SK-N-SH (cell line): ENCODE data around the gene CDKL4. TPM values are rescaled to one million over a fixed set of nuclear protein-coding genes. Genes with fewer than 3 reads are reported as not detected.

Experiments
- CTCF ChIA-PET: fragments of 300-600, 350-600 bp; formaldehyde crosslinking; extraction: SDS; loops from one replicate; lab custom pipeline; 2021; lab: Yijun Ruan, JAX
- POLR2A ChIA-PET: fragments of 350-600 bp; sonication (Branson Sonifier 250); formaldehyde crosslinking; extraction: SDS; loops from one replicate; lab custom pipeline; 2020; ENCODE audit warnings: antibody characterized with exemption, inconsistent platforms; lab: Yijun Ruan, JAX
- DNase-seq: peaks from one replicate; pipeline ENCODE4 v3.0.0; 2012
- H2AFZ ChIP-seq: fragments of 200-600 bp; sonication (generic); 2 replicates; pipeline ENCODE4 v1.8.1; 2016; ENCODE audit warnings: antibody characterized with exemption, mild to moderate bottlenecking, low read depth
- H3F3A ChIP-seq: fragments of 200-600 bp; sonication (generic); replicated peaks from 2 replicates; pipeline ENCODE3; 2016; ENCODE audit warnings: antibody characterized with exemption, mild to moderate bottlenecking; ENCODE audit not compliant: insufficient read depth
- H3K27ac ChIP-seq, 2 experiments: fragments of 200-500 bp in 1 of 2; fragments of 200-600 bp in 1 of 2; sonication (Bioruptor generic) in 1 of 2; sonication (generic), shearing (Covaris generic) in 1 of 2; 2 replicates each; pipeline versions ENCODE4 v1.5.1 to v1.6.1; 2014 to 2016; ENCODE audit warnings: low read depth in 2 of 2, inconsistent platforms in 1 of 2, low read length in 1 of 2, mild to moderate bottlenecking in 1 of 2, mixed read lengths in 1 of 2
- H3K27me3 ChIP-seq: fragments of 200-600 bp; sonication (generic), shearing (Covaris generic); 2 replicates; pipeline ENCODE4 v1.6.1; 2016; ENCODE audit warnings: mixed run types; ENCODE audit not compliant: insufficient read depth
- H3K36me3 ChIP-seq, 2 experiments: fragments of 200-500 bp in 1 of 2; fragments of 200-600 bp in 1 of 2; sonication (Bioruptor generic) in 1 of 2; sonication (generic) in 1 of 2; replicated peaks in 1 of 2; 2 replicates each; pipeline versions ENCODE3 to v1.5.1; 2014 to 2016; ENCODE audit warnings: low read length in 1 of 2, mild to moderate bottlenecking in 1 of 2; ENCODE audit not compliant: insufficient read depth in 2 of 2, control insufficient read depth in 1 of 2
- H3K4me1 ChIP-seq, 2 experiments: fragments of 200-500 bp in 1 of 2; fragments of 200-600 bp in 1 of 2; sonication (Bioruptor generic) in 1 of 2; sonication (generic), shearing (Covaris generic) in 1 of 2; 2 replicates each; pipeline versions ENCODE4 v1.5.1 to v1.6.1; 2014 to 2016; ENCODE audit warnings: low read depth in 1 of 2, low read length in 1 of 2, mixed run types in 1 of 2; ENCODE audit not compliant: insufficient read depth in 2 of 2, control insufficient read depth in 1 of 2
- H3K4me2 ChIP-seq: fragments of 200-600 bp; sonication (generic), shearing (Covaris generic); 2 replicates; pipeline ENCODE4 v1.6.1; 2017; ENCODE audit warnings: mixed run types
- H3K4me3 ChIP-seq, 2 experiments: fragments of 200-500 bp in 1 of 2; fragments of 200-600 bp in 1 of 2; sonication (Bioruptor generic) in 1 of 2; sonication (generic), shearing (Covaris generic) in 1 of 2; 2 replicates each; pipeline versions ENCODE4 v1.5.1 to v1.8.1; 2014 to 2016; ENCODE audit warnings: low read depth in 2 of 2, inconsistent platforms in 1 of 2, low read length in 1 of 2, mild to moderate bottlenecking in 1 of 2, mixed read lengths in 1 of 2, moderate library complexity in 1 of 2
- H3K79me2 ChIP-seq: fragments of 200-600 bp; sonication (generic); 2 replicates; pipeline ENCODE4 v1.8.1; 2017; ENCODE audit warnings: mild to moderate bottlenecking; ENCODE audit not compliant: insufficient read depth
- H3K9ac ChIP-seq: fragments of 200-600 bp; sonication (generic); 2 replicates; pipeline ENCODE4 v1.6.1; 2017; ENCODE audit warnings: mixed run types
- H3K9me2 ChIP-seq: fragments of 200-600 bp; sonication (generic); 2 replicates; pipeline ENCODE4 v1.6.1; 2017; ENCODE audit warnings: mixed run types
- H3K9me3 ChIP-seq: fragments of 200-600 bp; sonication (generic); 2 replicates; pipeline ENCODE4 v1.6.1; 2017; ENCODE audit warnings: mixed run types, mild to moderate bottlenecking, moderate library complexity
- H4K20me1 ChIP-seq: fragments of 200-600 bp; sonication (generic); 2 replicates; pipeline ENCODE4 v1.6.1; 2017; ENCODE audit warnings: mild to moderate bottlenecking, mixed run types; ENCODE audit not compliant: insufficient read depth
- ELF1 ChIP-seq: IDR thresholded peaks from 2 replicates; pipeline ENCODE4 v1.4.0; 2012
- EZH2phosphoT487 ChIP-seq: fragments of 200-600 bp; sonication (generic); IDR thresholded peaks from 2 replicates; pipeline ENCODE4 v1.6.1; 2017; ENCODE audit warnings: low read depth, mixed run types, mild to moderate bottlenecking, antibody characterized with exemption, moderate library complexity, borderline replicate concordance
- FOSL2 ChIP-seq: IDR thresholded peaks from 2 replicates; pipeline ENCODE4 v1.4.0; 2012; ENCODE audit warnings: low read depth, mild to moderate bottlenecking, moderate library complexity, borderline replicate concordance
- FOXJ3 ChIP-seq: sonication (generic); formaldehyde crosslinking; IDR thresholded peaks from 2 replicates; pipeline ENCODE4 v1.5.1; 2020; ENCODE audit warnings: mild to moderate bottlenecking, missing genetic modification reagents
- GATA2 ChIP-seq: sonication (generic); formaldehyde crosslinking; IDR thresholded peaks from 2 replicates; pipeline ENCODE4 v1.5.0; 2020; ENCODE audit warnings: mild to moderate bottlenecking, missing genetic modification reagents
- JUND ChIP-seq: IDR thresholded peaks from 2 replicates; pipeline ENCODE4 v1.4.0; 2012
- MEF2A ChIP-seq: IDR thresholded peaks from 2 replicates; pipeline ENCODE4 v1.4.0; 2012; ENCODE audit warnings: low read depth, borderline replicate concordance
- POLR2AphosphoS5 ChIP-seq: IDR thresholded peaks from 2 replicates; pipeline ENCODE4 v1.6.1; 2012; ENCODE audit warnings: low read depth, low read length
- RAD21 ChIP-seq: IDR thresholded peaks from 2 replicates; pipeline ENCODE4 v1.6.1; 2012; ENCODE audit warnings: mild to moderate bottlenecking, low read length
- RCOR1 ChIP-seq: fragments of 150-350 bp; IDR thresholded peaks from 2 replicates; pipeline ENCODE4 v1.6.1; 2017; ENCODE audit warnings: antibody characterized with exemption, low read length
- RXRA ChIP-seq: IDR thresholded peaks from 2 replicates; pipeline ENCODE4 v1.4.0; 2012; ENCODE audit warnings: low read depth, mild to moderate bottlenecking, borderline replicate concordance
- SIN3A ChIP-seq: IDR thresholded peaks from 2 replicates; pipeline ENCODE4 v1.6.1; 2012; ENCODE audit warnings: low read depth, mild to moderate bottlenecking, low read length, moderate library complexity, borderline replicate concordance
- TCF12 ChIP-seq: IDR thresholded peaks from 2 replicates; pipeline ENCODE4 v1.4.0; 2012
- TEAD4 ChIP-seq: IDR thresholded peaks from 2 replicates; pipeline ENCODE4 v1.4.0; 2012; ENCODE audit warnings: mild to moderate bottlenecking, borderline replicate concordance; ENCODE audit not compliant: insufficient read depth
- YY1 ChIP-seq: IDR thresholded peaks from 2 replicates; pipeline ENCODE4 v1.4.0; 2012; ENCODE audit warnings: low read depth, mild to moderate bottlenecking
- WGBS: methylation state at CpG from one replicate; pipeline ENCODE4 v1.1.6; 2017; ENCODE audit warnings: low lambda C conversion rate; 5-methylcytosine and 5-hydroxymethylcytosine counted together
- polyA plus RNA-seq, 3 experiments: library from polyadenylated mRNA; depleted of rRNA; stranded (reverse); fragments of >200 nt; gene quantifications; 2 replicates each; pipeline ENCODE4 v1.2.3, GENCODE V29; 2012
- TF ChIP-seq, protein P1 (sequence below): IDR thresholded peaks from 2 replicates; pipeline ENCODE4 v1.4.0; 2012; ENCODE audit warnings: low read depth, borderline replicate concordance
- TF ChIP-seq, protein P2 (sequence below): fragments of 150-350 bp; IDR thresholded peaks from 2 replicates; pipeline ENCODE4 v1.6.1; 2017; ENCODE audit warnings: antibody characterized with exemption, low read length, low read depth, borderline replicate concordance

The CDKL4 gene
- polyA plus RNA-seq, 1 of the 3 experiments (the other 2 are of a cell fraction), result 0.81 TPM

DNA sequence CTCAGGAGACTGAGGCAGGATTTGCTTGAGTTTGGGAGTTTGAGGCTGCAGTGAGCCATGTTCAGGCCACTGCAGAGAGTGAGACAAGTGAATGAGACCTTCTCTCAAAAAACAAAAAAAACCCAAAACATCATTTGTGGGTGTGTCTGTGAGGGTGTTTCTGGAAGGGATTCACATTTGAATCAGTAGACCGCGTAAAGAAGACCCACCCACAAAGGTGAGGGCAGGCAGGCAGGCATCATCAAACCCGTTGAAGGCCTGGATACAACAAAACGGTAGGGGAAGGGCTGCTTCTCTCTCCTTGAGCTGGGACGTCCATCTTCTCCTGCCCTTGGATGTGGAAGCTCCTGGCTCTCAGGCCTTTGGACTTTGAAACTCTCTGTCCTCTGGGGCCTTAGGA, 25.4 kb downstream of the CDKL4 start (continued):
- TF ChIP-seq, protein P1, sequence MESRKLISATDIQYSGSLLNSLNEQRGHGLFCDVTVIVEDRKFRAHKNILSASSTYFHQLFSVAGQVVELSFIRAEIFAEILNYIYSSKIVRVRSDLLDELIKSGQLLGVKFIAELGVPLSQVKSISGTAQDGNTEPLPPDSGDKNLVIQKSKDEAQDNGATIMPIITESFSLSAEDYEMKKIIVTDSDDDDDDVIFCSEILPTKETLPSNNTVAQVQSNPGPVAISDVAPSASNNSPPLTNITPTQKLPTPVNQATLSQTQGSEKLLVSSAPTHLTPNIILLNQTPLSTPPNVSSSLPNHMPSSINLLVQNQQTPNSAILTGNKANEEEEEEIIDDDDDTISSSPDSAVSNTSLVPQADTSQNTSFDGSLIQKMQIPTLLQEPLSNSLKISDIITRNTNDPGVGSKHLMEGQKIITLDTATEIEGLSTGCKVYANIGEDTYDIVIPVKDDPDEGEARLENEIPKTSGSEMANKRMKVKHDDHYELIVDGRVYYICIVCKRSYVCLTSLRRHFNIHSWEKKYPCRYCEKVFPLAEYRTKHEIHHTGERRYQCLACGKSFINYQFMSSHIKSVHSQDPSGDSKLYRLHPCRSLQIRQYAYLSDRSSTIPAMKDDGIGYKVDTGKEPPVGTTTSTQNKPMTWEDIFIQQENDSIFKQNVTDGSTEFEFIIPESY, result no peak
- TF ChIP-seq TCF12 (no peak), TEAD4 (no peak), FOXJ3 (no peak), SIN3A (no peak), GATA2 (CRISPR knock-in tag) (no peak)

DNA sequence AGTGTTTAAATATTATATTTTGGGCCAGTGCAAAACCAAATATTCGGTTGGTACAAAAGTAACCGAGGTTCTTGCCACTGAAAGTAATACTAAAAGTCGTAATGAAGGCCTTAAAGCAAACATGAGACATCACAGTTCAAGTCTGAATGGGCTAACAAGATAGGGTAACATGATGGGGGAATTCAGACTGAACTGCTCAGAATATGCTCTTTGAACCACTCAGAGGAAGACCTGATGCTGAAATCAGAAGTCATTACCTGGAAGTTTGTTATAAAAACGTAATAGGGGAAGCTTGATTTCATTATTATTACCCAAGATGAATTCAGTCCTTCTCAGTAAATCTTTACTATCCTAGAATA, 26.6 kb downstream of the CDKL4 start:
- no peak overlapping the region for H3K4me3 ChIP-seq
- H3K4me2 ChIP-seq, result no peak overlapping the region
- no peaks in the 10 kb centered on the region for H4K20me1 ChIP-seq
- H3K79me2 ChIP-seq, result no peaks in the 10 kb centered on the region
- H3K4me1 ChIP-seq, result peaks cover 0 to 3% of the 10 kb centered on the region in 2 experiments; a peak in 1 of 4 replicates
- H3K27me3 ChIP-seq, result no peaks in the 10 kb centered on the region
- no peak for DNase-seq
- no peaks in the 10 kb centered on the region for H3F3A ChIP-seq
- 83% methylated on average over 4 of the region's 4 CpGs for WGBS
- no peaks in the 10 kb centered on the region for H3K9me2 ChIP-seq
- H3K36me3 ChIP-seq, result no peaks in the 10 kb centered on the region
- H2AFZ ChIP-seq, result no peak overlapping the region
- POLR2A ChIA-PET, result no interaction called here
- H3K9ac ChIP-seq, result no peak overlapping the region
- TF ChIP-seq RAD21, result no peak
- no peak for TF ChIP-seq MEF2A
- no peak for TF ChIP-seq TCF12
- no peak for TF ChIP-seq RCOR1
- no peak for TF ChIP-seq JUND
- TF ChIP-seq, protein P2, sequence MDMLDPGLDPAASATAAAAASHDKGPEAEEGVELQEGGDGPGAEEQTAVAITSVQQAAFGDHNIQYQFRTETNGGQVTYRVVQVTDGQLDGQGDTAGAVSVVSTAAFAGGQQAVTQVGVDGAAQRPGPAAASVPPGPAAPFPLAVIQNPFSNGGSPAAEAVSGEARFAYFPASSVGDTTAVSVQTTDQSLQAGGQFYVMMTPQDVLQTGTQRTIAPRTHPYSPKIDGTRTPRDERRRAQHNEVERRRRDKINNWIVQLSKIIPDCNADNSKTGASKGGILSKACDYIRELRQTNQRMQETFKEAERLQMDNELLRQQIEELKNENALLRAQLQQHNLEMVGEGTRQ, result no peak
- no peak for TF ChIP-seq SIN3A
- TF ChIP-seq RXRA, result no peak
- TF ChIP-seq EZH2phosphoT487, result no peak
- no peak for TF ChIP-seq YY1
- TF ChIP-seq, protein P1, result no peak
- TF ChIP-seq FOSL2, result no peak
- no peak for TF ChIP-seq ELF1
- TF ChIP-seq POLR2AphosphoS5, result no peak
- no peak overlapping the region for H3K27ac ChIP-seq
- H3K9me3 ChIP-seq, result no peaks in the 10 kb centered on the region
- CTCF ChIA-PET, result interaction anchor here (1.5 to 2.4 kb wide), 2 partner anchors 13 to 158 kb away, joined by 6 to 12 read pairs; no protein-coding TSS in a partner anchor
